ENCODE results near the gene MINDY4.

DNA sequence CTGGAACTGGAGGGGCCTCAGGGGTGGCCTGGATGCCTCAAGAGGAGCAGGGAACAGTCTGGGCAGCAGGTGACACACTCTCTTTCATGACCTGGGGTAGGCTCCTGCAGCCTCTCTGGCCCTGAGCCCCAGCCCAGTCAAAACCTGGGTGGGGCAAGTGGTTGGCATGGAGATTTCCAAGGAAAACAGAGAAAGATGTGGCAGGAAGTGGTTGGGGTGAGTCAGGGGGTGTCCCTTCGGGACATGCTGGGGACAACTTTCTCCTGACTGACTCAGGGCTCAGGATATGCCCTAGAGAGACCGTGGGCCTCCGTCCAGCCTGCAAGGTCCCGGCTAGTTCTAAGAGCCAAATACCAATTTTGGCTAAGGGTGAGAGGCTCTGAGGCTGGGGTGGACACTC is 143.4 kb downstream of the MINDY4 start:
- TF ChIP-seq, protein P1, sequence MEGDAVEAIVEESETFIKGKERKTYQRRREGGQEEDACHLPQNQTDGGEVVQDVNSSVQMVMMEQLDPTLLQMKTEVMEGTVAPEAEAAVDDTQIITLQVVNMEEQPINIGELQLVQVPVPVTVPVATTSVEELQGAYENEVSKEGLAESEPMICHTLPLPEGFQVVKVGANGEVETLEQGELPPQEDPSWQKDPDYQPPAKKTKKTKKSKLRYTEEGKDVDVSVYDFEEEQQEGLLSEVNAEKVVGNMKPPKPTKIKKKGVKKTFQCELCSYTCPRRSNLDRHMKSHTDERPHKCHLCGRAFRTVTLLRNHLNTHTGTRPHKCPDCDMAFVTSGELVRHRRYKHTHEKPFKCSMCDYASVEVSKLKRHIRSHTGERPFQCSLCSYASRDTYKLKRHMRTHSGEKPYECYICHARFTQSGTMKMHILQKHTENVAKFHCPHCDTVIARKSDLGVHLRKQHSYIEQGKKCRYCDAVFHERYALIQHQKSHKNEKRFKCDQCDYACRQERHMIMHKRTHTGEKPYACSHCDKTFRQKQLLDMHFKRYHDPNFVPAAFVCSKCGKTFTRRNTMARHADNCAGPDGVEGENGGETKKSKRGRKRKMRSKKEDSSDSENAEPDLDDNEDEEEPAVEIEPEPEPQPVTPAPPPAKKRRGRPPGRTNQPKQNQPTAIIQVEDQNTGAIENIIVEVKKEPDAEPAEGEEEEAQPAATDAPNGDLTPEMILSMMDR (IDR thresholded peaks at IDR 0.05) = no peak
- TF ChIP-seq, protein P2, sequence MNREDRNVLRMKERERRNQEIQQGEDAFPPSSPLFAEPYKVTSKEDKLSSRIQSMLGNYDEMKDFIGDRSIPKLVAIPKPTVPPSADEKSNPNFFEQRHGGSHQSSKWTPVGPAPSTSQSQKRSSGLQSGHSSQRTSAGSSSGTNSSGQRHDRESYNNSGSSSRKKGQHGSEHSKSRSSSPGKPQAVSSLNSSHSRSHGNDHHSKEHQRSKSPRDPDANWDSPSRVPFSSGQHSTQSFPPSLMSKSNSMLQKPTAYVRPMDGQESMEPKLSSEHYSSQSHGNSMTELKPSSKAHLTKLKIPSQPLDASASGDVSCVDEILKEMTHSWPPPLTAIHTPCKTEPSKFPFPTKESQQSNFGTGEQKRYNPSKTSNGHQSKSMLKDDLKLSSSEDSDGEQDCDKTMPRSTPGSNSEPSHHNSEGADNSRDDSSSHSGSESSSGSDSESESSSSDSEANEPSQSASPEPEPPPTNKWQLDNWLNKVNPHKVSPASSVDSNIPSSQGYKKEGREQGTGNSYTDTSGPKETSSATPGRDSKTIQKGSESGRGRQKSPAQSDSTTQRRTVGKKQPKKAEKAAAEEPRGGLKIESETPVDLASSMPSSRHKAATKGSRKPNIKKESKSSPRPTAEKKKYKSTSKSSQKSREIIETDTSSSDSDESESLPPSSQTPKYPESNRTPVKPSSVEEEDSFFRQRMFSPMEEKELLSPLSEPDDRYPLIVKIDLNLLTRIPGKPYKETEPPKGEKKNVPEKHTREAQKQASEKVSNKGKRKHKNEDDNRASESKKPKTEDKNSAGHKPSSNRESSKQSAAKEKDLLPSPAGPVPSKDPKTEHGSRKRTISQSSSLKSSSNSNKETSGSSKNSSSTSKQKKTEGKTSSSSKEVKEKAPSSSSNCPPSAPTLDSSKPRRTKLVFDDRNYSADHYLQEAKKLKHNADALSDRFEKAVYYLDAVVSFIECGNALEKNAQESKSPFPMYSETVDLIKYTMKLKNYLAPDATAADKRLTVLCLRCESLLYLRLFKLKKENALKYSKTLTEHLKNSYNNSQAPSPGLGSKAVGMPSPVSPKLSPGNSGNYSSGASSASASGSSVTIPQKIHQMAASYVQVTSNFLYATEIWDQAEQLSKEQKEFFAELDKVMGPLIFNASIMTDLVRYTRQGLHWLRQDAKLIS (CRISPR knock-in tag; IDR thresholded peaks at IDR 0.05; ENCODE audit: borderline replicate concordance) = no peak
- TF ChIP-seq, protein P3, sequence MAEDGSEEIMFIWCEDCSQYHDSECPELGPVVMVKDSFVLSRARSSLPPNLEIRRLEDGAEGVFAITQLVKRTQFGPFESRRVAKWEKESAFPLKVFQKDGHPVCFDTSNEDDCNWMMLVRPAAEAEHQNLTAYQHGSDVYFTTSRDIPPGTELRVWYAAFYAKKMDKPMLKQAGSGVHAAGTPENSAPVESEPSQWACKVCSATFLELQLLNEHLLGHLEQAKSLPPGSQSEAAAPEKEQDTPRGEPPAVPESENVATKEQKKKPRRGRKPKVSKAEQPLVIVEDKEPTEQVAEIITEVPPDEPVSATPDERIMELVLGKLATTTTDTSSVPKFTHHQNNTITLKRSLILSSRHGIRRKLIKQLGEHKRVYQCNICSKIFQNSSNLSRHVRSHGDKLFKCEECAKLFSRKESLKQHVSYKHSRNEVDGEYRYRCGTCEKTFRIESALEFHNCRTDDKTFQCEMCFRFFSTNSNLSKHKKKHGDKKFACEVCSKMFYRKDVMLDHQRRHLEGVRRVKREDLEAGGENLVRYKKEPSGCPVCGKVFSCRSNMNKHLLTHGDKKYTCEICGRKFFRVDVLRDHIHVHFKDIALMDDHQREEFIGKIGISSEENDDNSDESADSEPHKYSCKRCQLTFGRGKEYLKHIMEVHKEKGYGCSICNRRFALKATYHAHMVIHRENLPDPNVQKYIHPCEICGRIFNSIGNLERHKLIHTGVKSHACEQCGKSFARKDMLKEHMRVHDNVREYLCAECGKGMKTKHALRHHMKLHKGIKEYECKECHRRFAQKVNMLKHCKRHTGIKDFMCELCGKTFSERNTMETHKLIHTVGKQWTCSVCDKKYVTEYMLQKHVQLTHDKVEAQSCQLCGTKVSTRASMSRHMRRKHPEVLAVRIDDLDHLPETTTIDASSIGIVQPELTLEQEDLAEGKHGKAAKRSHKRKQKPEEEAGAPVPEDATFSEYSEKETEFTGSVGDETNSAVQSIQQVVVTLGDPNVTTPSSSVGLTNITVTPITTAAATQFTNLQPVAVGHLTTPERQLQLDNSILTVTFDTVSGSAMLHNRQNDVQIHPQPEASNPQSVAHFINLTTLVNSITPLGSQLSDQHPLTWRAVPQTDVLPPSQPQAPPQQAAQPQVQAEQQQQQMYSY (CRISPR knock-in tag; IDR thresholded peaks at IDR 0.05) = no peak
- TF ChIP-seq ESRRA (CRISPR knock-in tag; IDR thresholded peaks at IDR 0.05; ENCODE audit: borderline replicate concordance) = no peak
- TF ChIP-seq, protein P4, sequence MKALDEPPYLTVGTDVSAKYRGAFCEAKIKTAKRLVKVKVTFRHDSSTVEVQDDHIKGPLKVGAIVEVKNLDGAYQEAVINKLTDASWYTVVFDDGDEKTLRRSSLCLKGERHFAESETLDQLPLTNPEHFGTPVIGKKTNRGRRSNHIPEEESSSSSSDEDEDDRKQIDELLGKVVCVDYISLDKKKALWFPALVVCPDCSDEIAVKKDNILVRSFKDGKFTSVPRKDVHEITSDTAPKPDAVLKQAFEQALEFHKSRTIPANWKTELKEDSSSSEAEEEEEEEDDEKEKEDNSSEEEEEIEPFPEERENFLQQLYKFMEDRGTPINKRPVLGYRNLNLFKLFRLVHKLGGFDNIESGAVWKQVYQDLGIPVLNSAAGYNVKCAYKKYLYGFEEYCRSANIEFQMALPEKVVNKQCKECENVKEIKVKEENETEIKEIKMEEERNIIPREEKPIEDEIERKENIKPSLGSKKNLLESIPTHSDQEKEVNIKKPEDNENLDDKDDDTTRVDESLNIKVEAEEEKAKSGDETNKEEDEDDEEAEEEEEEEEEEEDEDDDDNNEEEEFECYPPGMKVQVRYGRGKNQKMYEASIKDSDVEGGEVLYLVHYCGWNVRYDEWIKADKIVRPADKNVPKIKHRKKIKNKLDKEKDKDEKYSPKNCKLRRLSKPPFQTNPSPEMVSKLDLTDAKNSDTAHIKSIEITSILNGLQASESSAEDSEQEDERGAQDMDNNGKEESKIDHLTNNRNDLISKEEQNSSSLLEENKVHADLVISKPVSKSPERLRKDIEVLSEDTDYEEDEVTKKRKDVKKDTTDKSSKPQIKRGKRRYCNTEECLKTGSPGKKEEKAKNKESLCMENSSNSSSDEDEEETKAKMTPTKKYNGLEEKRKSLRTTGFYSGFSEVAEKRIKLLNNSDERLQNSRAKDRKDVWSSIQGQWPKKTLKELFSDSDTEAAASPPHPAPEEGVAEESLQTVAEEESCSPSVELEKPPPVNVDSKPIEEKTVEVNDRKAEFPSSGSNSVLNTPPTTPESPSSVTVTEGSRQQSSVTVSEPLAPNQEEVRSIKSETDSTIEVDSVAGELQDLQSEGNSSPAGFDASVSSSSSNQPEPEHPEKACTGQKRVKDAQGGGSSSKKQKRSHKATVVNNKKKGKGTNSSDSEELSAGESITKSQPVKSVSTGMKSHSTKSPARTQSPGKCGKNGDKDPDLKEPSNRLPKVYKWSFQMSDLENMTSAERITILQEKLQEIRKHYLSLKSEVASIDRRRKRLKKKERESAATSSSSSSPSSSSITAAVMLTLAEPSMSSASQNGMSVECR (CRISPR knock-in tag; IDR thresholded peaks at IDR 0.05; ENCODE audit: borderline replicate concordance) = no peak
- no peak for TF ChIP-seq FOXJ3 (CRISPR knock-in tag; IDR thresholded peaks at IDR 0.05; ENCODE audit: borderline replicate concordance)
- TF ChIP-seq, protein P5, sequence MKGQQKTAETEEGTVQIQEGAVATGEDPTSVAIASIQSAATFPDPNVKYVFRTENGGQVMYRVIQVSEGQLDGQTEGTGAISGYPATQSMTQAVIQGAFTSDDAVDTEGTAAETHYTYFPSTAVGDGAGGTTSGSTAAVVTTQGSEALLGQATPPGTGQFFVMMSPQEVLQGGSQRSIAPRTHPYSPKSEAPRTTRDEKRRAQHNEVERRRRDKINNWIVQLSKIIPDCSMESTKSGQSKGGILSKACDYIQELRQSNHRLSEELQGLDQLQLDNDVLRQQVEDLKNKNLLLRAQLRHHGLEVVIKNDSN (CRISPR knock-in tag; IDR thresholded peaks at IDR 0.05) = no peak
- TF ChIP-seq, protein P6, sequence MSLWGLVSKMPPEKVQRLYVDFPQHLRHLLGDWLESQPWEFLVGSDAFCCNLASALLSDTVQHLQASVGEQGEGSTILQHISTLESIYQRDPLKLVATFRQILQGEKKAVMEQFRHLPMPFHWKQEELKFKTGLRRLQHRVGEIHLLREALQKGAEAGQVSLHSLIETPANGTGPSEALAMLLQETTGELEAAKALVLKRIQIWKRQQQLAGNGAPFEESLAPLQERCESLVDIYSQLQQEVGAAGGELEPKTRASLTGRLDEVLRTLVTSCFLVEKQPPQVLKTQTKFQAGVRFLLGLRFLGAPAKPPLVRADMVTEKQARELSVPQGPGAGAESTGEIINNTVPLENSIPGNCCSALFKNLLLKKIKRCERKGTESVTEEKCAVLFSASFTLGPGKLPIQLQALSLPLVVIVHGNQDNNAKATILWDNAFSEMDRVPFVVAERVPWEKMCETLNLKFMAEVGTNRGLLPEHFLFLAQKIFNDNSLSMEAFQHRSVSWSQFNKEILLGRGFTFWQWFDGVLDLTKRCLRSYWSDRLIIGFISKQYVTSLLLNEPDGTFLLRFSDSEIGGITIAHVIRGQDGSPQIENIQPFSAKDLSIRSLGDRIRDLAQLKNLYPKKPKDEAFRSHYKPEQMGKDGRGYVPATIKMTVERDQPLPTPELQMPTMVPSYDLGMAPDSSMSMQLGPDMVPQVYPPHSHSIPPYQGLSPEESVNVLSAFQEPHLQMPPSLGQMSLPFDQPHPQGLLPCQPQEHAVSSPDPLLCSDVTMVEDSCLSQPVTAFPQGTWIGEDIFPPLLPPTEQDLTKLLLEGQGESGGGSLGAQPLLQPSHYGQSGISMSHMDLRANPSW (CRISPR knock-in tag; conservative IDR thresholded peaks at IDR 0.05; ENCODE audit: low read depth) = no peak
- TF ChIP-seq NR3C1 (CRISPR knock-in tag; conservative IDR thresholded peaks at IDR 0.05; ENCODE audit: low read depth) = no peak
- TF ChIP-seq, protein P7, sequence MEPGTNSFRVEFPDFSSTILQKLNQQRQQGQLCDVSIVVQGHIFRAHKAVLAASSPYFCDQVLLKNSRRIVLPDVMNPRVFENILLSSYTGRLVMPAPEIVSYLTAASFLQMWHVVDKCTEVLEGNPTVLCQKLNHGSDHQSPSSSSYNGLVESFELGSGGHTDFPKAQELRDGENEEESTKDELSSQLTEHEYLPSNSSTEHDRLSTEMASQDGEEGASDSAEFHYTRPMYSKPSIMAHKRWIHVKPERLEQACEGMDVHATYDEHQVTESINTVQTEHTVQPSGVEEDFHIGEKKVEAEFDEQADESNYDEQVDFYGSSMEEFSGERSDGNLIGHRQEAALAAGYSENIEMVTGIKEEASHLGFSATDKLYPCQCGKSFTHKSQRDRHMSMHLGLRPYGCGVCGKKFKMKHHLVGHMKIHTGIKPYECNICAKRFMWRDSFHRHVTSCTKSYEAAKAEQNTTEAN (CRISPR knock-in tag; IDR thresholded peaks at IDR 0.05) = no peak
- no peak for TF ChIP-seq GTF2I (CRISPR knock-in tag; conservative IDR thresholded peaks at IDR 0.05)

All from WTC11 (cell line).